ENCODE results near the gene ITFG1.

Gene ITFG1

DNA sequence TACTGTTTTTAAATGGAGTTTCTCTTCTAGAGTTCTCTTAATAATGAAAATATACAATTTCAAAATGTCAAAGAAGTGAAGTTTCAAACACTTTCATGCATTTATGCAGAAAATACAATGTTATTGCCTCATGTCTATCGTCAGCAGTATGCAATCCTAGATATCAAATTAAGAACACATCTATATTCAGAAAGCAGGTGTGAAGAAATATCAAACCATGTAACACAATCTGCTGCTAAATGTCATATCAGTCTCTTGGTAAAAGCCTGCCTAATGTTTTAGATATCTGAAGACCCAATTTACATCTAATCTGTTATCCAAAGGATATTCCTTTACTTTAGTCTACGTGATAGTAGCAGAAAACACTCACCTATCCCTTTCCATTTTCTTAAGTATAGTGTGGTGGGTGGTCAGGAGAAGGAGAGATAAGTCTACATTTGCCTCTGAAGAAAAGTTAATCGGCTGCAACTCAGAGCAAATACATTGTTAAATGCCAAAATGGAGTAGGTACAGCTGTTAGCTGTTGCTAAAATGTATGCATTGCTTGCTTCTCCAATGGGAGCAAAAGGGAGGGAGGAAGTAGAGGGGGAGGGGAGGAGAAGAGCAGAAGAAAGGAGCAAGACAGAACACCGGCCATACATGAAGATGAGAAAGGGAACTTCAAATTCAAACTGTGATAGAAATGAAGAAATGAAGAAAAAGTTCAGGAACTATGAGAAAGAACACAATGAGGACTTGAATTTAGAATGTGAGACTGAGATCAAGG lies 64.9 kb downstream of the ITFG1 start:
- no peaks in the 10 kb centered on the region for H3K9me3 ChIP-seq (ENCODE audit: control insufficient read depth, low read length)
- H3K9ac ChIP-seq (ENCODE audit: low read length): no peak overlapping the region
- H3K4me3 ChIP-seq (ENCODE audit: low read length): no peak overlapping the region
- no peak for DNase-seq (ENCODE audit: low read depth)
- peaks cover 11% of the 10 kb centered on the region for H3K36me3 ChIP-seq (ENCODE audit: control insufficient read depth, insufficient read depth, low read length, severe bottlenecking)
- H3K4me1 ChIP-seq (ENCODE audit: control insufficient read depth, insufficient read depth, low read length): no peaks in the 10 kb centered on the region
- no peaks in the 10 kb centered on the region for H3K27me3 ChIP-seq (replicated peaks; ENCODE audit: control insufficient read depth, insufficient read depth, low read length)

DNA sequence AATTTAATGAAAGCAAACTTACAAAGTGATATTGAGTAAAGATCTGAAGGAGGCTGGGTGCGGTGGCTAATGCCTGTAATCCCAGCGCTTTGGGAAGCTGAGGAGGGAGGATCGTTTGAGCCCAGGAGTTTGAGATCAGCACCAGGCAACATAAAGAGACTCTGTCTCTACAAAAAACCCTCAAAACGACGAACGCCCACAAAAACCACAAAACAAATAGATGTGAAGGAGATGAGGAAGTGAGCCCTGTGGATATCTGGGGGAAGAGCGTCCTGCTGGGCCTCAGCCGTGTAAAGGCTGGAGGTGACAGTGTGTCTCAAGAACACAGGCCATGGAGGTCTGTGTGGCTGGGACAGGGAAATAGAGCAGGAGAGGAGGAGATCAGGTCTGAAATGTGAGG lies 68.8 kb downstream of the ITFG1 start:
- Histone ChIP-seq H3K27me3 (replicated peaks; ENCODE audit: control insufficient read depth, insufficient read depth, low read length) (no peaks in the 10 kb centered on the region), H3K9ac (ENCODE audit: low read length) (no peak overlapping the region), H3K9me3 (ENCODE audit: control insufficient read depth, low read length) (no peaks in the 10 kb centered on the region), H3K4me3 (ENCODE audit: low read length) (no peak overlapping the region), H3K36me3 (ENCODE audit: control insufficient read depth, insufficient read depth, low read length, severe bottlenecking) (peaks cover 11% of the 10 kb centered on the region), H3K4me1 (ENCODE audit: control insufficient read depth, insufficient read depth, low read length) (no peaks in the 10 kb centered on the region)
- no peak for DNase-seq (ENCODE audit: low read depth)

DNA sequence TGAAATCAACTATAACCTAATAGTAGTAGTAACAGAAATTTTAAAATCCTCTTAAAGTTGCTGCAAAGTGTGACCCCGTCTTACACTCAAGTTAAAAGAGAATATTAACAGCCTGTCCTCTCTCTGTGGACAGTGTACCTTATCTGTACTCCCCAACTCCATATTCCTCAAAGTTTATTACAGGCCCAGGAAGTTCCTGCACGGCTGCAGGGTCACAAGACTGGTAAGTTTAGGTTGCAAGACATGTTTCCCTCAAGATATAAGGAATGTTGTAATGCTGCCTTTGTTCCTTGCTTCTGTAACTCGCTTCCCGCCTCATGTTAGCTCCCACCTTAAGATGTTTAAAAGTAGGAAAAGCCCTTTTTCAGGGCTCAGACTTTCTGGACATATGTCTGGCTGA lies 72.2 kb downstream of the ITFG1 start:
- no peaks in the 10 kb centered on the region for H3K36me3 ChIP-seq (ENCODE audit: control insufficient read depth, insufficient read depth, low read length, severe bottlenecking)
- no peaks in the 10 kb centered on the region for H3K9me3 ChIP-seq (ENCODE audit: control insufficient read depth, low read length)
- DNase-seq (ENCODE audit: low read depth): no peak
- no peaks in the 10 kb centered on the region for H3K4me1 ChIP-seq (ENCODE audit: control insufficient read depth, insufficient read depth, low read length)
- no peak overlapping the region for H3K9ac ChIP-seq (ENCODE audit: low read length)
- H3K27me3 ChIP-seq (replicated peaks; ENCODE audit: control insufficient read depth, insufficient read depth, low read length): no peaks in the 10 kb centered on the region
- no peak overlapping the region for H3K4me3 ChIP-seq (ENCODE audit: low read length)

DNA sequence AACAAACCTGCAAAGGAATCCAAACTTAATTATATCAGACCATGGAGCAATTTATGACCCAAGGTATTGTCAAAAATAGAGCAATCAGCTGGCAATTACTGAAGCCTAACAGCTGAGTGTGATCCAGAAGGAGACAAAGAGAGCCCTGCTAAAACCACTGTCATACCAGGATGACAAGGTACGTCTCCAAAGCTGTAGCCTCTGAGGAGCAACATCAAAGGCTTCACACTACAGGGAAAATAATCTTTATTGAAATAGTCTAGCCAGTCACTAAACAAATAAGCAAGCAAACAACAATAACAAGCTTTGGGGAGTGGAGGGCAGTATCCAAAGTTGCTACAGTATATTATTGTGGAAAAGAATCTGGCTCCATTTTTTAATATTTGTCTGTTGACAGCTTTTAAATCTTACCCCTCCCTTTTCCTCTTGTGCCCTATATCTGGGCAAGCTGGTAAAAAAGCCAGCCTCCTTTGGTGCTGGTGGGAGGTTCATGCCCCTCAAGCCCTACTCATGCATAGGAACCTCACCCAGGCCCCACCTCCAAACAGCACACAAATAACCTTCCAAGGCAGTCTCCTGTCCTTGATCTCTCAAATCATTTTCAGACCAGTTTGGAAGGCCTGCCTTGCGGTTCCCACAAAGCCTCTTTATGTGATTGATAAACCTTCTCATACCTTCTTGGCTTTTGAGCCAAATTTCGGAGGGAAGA lies 73.7 kb downstream of the ITFG1 start:
- Histone ChIP-seq H3K9me3 (ENCODE audit: control insufficient read depth, low read length) (no peaks in the 10 kb centered on the region), H3K27me3 (replicated peaks; ENCODE audit: control insufficient read depth, insufficient read depth, low read length) (no peaks in the 10 kb centered on the region), H3K9ac (ENCODE audit: low read length) (no peak overlapping the region), H3K4me3 (ENCODE audit: low read length) (no peak overlapping the region), H3K36me3 (ENCODE audit: control insufficient read depth, insufficient read depth, low read length, severe bottlenecking) (no peaks in the 10 kb centered on the region), H3K4me1 (ENCODE audit: control insufficient read depth, insufficient read depth, low read length) (no peaks in the 10 kb centered on the region)
- DNase-seq (ENCODE audit: low read depth): no peak

DNA sequence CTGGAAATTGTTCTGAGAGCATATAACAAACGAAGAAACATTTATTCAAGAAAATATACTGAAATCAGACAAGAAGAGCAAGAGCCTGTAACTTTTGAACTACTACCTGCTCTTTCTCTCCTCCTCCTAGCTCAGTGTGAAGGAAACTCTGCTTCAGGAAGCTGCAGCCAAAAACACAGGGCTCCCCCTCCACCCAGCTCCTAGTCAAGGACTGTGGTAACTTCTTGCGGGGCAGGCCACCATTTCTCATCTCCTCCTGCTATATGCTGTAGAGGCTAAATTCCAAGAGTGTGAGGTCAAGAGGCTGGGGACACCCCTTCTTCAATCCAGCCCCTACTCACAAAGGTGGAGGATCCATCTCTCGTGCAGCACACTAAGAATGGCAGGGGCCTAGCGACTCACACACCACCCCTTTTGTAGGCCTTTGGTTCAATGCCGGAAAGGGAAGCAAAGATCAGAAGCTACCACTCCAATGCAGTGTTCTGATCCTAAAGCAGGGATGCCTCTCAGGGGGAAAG lies 74.6 kb downstream of the ITFG1 start:
- Histone ChIP-seq H3K36me3 (ENCODE audit: control insufficient read depth, insufficient read depth, low read length, severe bottlenecking) (no peaks in the 10 kb centered on the region), H3K9ac (ENCODE audit: low read length) (no peak overlapping the region), H3K4me1 (ENCODE audit: control insufficient read depth, insufficient read depth, low read length) (no peaks in the 10 kb centered on the region), H3K4me3 (ENCODE audit: low read length) (no peak overlapping the region), H3K9me3 (ENCODE audit: control insufficient read depth, low read length) (no peaks in the 10 kb centered on the region), H3K27me3 (replicated peaks; ENCODE audit: control insufficient read depth, insufficient read depth, low read length) (no peaks in the 10 kb centered on the region)
- DNase-seq (ENCODE audit: low read depth): no peak

DNA sequence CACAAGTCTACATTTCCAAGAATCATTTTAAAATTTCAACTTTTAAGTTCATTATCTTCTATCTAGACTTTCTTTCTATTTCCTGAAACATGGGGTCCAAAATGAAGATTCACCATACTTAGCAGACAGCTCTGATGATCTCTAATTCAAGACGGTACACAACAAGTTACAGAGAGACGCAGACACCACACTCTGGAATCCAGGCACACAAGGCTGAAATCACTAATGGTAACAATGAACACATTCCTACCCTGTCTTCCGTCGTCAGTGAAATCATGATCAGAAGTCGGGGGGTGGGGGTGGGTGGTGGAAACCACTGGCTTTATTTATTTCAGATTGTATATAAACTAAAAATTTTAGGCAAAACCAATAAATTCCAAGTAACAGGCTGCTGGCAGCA lies 78.5 kb downstream of the ITFG1 start:
- Histone ChIP-seq H3K27me3 (replicated peaks; ENCODE audit: control insufficient read depth, insufficient read depth, low read length) (no peaks in the 10 kb centered on the region), H3K36me3 (ENCODE audit: control insufficient read depth, insufficient read depth, low read length, severe bottlenecking) (no peaks in the 10 kb centered on the region), H3K9me3 (ENCODE audit: control insufficient read depth, low read length) (no peaks in the 10 kb centered on the region), H3K4me3 (ENCODE audit: low read length) (no peak overlapping the region), H3K4me1 (ENCODE audit: control insufficient read depth, insufficient read depth, low read length) (no peaks in the 10 kb centered on the region), H3K9ac (ENCODE audit: low read length) (no peak overlapping the region)
- no peak for DNase-seq (ENCODE audit: low read depth)

DNA sequence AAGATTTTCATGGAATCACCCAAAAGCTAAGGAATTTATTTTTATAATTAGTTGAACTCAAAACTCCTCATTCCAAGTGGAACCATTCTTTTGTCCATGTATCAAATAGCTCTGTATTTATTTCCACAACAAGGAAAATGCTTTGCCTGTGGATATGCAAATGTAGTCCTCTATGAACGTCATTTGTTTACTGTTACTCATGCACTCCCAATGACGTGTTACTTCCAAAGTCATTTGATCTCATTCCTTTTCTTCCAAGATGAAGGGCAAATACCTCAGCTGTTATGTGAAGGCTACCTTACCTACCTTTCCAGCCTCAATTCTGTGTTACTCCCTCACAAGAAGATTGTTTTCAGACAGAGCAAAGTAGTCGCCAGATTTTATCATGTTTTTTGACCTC lies 83.7 kb downstream of the ITFG1 start:
- H3K4me3 ChIP-seq (ENCODE audit: low read length): no peak overlapping the region
- H3K4me1 ChIP-seq (ENCODE audit: control insufficient read depth, insufficient read depth, low read length): no peaks in the 10 kb centered on the region
- H3K27me3 ChIP-seq (replicated peaks; ENCODE audit: control insufficient read depth, insufficient read depth, low read length): no peaks in the 10 kb centered on the region
- no peak overlapping the region for H3K9ac ChIP-seq (ENCODE audit: low read length)
- DNase-seq (ENCODE audit: low read depth): no peak
- H3K36me3 ChIP-seq (ENCODE audit: control insufficient read depth, insufficient read depth, low read length, severe bottlenecking): peaks cover 21% of the 10 kb centered on the region
- no peaks in the 10 kb centered on the region for H3K9me3 ChIP-seq (ENCODE audit: control insufficient read depth, low read length)

DNA sequence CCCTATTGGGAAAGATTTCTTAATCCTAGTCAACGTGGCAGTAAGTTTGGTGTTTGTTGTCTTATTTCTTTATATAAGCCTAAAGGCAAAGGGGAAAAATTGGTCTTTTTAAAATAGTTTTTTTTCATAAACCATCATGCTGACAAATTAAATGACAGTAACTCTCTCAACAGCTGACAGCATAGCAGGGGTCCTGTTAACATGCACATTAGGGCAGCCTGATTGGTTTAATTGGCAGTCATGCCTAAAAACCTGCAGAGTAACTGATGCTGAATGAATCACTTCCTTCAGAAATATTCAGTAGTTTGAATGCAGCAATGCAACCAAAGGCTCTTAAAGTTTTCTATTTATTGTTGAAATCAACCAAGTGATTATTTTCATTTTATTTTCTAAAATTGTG lies 85.4 kb downstream of the ITFG1 start:
- DNase-seq (ENCODE audit: low read depth): no peak
- H3K4me1 ChIP-seq (ENCODE audit: control insufficient read depth, insufficient read depth, low read length): no peaks in the 10 kb centered on the region
- no peaks in the 10 kb centered on the region for H3K9me3 ChIP-seq (ENCODE audit: control insufficient read depth, low read length)
- H3K36me3 ChIP-seq (ENCODE audit: control insufficient read depth, insufficient read depth, low read length, severe bottlenecking): peaks cover 21% of the 10 kb centered on the region
- H3K27me3 ChIP-seq (replicated peaks; ENCODE audit: control insufficient read depth, insufficient read depth, low read length): no peaks in the 10 kb centered on the region
- H3K9ac ChIP-seq (ENCODE audit: low read length): no peak overlapping the region
- no peak overlapping the region for H3K4me3 ChIP-seq (ENCODE audit: low read length)

DNA sequence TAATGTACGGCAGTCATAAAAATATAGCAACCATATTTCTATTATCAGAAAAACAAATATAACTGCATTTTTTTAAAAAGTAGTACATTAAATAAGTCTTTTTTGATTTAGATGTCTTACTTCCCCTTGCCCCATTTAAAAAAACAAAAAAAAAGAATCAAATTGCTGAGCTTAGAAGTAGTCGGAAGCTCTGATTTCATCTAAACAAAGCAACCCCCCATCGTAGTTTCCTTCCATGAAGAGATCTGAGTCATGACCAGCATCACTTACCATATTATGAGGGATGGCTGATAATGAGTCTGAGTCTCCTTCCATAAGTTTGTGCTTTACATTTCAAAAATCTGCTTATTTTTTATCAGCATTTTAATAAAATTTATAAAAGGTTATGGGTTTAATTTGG lies 86.2 kb downstream of the ITFG1 start:
- H3K4me3 ChIP-seq (ENCODE audit: low read length): no peak overlapping the region
- no peaks in the 10 kb centered on the region for H3K9me3 ChIP-seq (ENCODE audit: control insufficient read depth, low read length)
- DNase-seq (ENCODE audit: low read depth): no peak
- H3K4me1 ChIP-seq (ENCODE audit: control insufficient read depth, insufficient read depth, low read length): no peaks in the 10 kb centered on the region
- no peak overlapping the region for H3K9ac ChIP-seq (ENCODE audit: low read length)
- no peaks in the 10 kb centered on the region for H3K27me3 ChIP-seq (replicated peaks; ENCODE audit: control insufficient read depth, insufficient read depth, low read length)
- H3K36me3 ChIP-seq (ENCODE audit: control insufficient read depth, insufficient read depth, low read length, severe bottlenecking): peaks cover 21% of the 10 kb centered on the region

DNA sequence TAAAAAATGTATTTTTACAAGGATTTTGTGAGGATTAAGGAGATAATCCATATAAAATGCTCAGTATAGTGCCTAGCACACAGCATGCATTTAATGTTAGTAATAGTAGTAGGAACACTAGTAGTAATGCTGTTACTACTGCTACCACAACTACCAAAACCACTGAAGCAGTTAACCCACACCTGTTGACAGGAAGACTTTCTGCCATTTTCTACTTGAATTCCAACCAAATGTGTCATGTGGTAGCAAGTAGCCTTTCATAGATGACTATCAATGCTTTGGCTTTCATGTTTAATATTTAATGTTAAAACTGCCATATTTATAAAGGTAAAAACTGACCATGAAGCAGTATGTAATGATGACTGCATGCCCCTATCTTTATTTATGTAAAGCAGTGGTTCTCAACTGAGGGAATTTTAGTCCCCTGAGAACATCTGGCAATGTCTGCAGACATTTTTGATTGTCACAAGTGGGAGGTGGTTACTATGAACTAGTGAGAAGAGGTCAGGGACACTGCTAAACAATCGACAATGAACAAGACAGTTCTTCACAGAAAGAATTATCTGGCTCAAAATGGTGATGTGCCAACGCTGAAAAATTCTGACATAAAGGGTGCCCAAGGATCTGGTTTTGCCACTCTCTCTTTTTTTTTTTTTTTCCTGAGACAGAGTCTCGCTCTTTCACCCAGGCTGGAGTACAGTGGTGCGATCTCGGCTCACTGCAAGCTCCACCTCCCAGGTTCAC lies 89.4 kb downstream of the ITFG1 start:
- Histone ChIP-seq H3K4me3 (ENCODE audit: low read length) (no peak overlapping the region), H3K9me3 (ENCODE audit: control insufficient read depth, low read length) (no peaks in the 10 kb centered on the region), H3K36me3 (ENCODE audit: control insufficient read depth, insufficient read depth, low read length, severe bottlenecking) (peaks cover 27% of the 10 kb centered on the region), H3K9ac (ENCODE audit: low read length) (no peak overlapping the region), H3K27me3 (replicated peaks; ENCODE audit: control insufficient read depth, insufficient read depth, low read length) (no peaks in the 10 kb centered on the region), H3K4me1 (ENCODE audit: control insufficient read depth, insufficient read depth, low read length) (no peaks in the 10 kb centered on the region)
- no peak for DNase-seq (ENCODE audit: low read depth)

DNA sequence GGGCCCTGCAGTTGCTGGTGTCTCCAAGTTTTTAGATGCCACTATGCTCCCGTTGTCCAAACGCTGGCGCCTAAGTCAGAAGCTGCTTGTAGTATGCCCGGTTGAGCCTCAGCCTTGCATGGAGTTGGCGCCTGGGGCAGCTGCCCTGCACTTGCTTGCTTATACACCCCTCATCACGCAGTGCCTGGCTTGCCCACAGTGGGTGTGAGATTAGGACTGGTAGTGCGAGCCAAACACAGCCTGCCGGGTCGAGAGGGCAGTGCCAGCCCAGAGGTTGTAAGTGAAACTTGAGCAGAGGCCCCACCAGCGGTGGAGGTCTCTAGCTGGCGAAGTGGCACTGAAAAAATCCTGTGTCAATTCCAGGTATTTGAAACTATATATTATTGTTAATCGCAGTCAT lies 90.3 kb downstream of the ITFG1 start:
- no peak for DNase-seq (ENCODE audit: low read depth)
- Histone ChIP-seq H3K4me3 (ENCODE audit: low read length) (no peak overlapping the region), H3K4me1 (ENCODE audit: control insufficient read depth, insufficient read depth, low read length) (no peaks in the 10 kb centered on the region), H3K27me3 (replicated peaks; ENCODE audit: control insufficient read depth, insufficient read depth, low read length) (no peaks in the 10 kb centered on the region), H3K9ac (ENCODE audit: low read length) (no peak overlapping the region), H3K9me3 (ENCODE audit: control insufficient read depth, low read length) (no peaks in the 10 kb centered on the region), H3K36me3 (ENCODE audit: control insufficient read depth, insufficient read depth, low read length, severe bottlenecking) (peaks cover 25% of the 10 kb centered on the region)
